Subcutaneous preadipocyte (primary cell): ENCODE data around the gene KLLN. TPM values are rescaled to one million over a fixed set of nuclear protein-coding genes. Genes with fewer than 3 reads are reported as not detected.

Experiments
- small RNA-seq: library from RNA; depleted of rRNA; stranded (forward); fragments of <200 nt; gene quantifications from one replicate; pipeline ENCODE3, GENCODE V24; 2012
- total RNA-seq: library from RNA; depleted of rRNA; stranded (reverse); fragments of >200 nt; gene quantifications from 2 replicates; pipeline ENCODE4 v1.2.3, GENCODE V29; 2012

The KLLN gene
- 0.73 and 0.78 TPM in 2 replicates for total RNA-seq

DNA sequence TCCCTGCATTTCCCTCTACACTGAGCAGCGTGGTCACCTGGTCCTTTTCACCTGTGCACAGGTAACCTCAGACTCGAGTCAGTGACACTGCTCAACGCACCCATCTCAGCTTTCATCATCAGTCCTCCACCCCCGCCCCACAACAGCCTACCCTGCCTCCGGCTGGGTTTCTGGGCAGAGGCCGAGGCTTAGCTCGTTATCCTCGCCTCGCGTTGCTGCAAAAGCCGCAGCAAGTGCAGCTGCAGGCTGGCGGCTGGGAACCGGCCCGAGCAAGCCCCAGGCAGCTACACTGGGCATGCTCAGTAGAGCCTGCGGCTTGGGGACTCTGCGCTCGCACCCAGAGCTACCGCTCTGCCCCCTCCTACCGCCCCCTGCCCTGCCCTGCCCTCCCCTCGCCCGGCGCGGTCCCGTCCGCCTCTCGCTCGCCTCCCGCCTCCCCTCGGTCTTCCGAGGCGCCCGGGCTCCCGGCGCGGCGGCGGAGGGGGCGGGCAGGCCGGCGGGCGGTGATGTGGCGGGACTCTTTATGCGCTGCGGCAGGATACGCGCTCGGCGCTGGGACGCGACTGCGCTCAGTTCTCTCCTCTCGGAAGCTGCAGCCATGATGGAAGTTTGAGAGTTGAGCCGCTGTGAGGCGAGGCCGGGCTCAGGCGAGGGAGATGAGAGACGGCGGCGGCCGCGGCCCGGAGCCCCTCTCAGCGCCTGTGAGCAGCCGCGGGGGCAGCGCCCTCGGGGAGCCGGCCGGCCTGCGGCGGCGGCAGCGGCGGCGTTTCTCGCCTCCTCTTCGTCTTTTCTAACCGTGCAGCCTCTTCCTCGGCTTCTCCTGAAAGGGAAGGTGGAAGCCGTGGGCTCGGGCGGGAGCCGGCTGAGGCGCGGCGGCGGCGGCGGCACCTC is at the start of gene KLLN, which contains the start of gene PTEN:
Gene KLLN, minus strand, starts transcription at position 481 of the 891 bp plus-strand sequence. CDS start 1,046 bp downstream, outside the sequence.
Gene PTEN, plus strand, starts transcription at position 573 of the 891 bp plus-strand sequence. CDS start 845 bp downstream, outside the sequence.

GRCh38 chr10:87817609-87818504 is 45.5 kb downstream of the KLLN start, which contains the start of gene ATAD1:
Gene ATAD1 (minus strand): TSS chr10:87818226. CDS start chr10:87814599, 3,627 bp downstream.

Small RNA genes within 50 kb of the gene (small RNA-seq; reads per million reads assigned to genes)
- not detected for gene RN7SL78P

Other genes with a start within 250 kb of the KLLN start
- gene PAPSS2, start 203.7 kb downstream of the KLLN start, total RNA-seq = 57.9 and 62.1 TPM in 2 replicates
- gene ATAD1, start 45.3 kb downstream of the KLLN start, total RNA-seq = 23.9 and 26.1 TPM in 2 replicates
- 140 and 146 TPM in 2 replicates for gene PTEN, start 92 bp upstream of the KLLN start, total RNA-seq